ENCODE measurements around the gene FYB2. TPM values are rescaled to one million over a fixed set of nuclear protein-coding genes. Genes with fewer than 3 reads are reported as not detected.
A peak's percentile ranks its signal among the peaks of the same experiment; 100 is the strongest.
"Not testable (repeated sequence)": the region's sequence is repeated elsewhere in the genome, so short reads cannot be mapped to it uniquely, and the experiment has no call there.

The FYB2 gene
- total RNA-seq, 2 experiments from 2014 or later, result not detected

DNA sequence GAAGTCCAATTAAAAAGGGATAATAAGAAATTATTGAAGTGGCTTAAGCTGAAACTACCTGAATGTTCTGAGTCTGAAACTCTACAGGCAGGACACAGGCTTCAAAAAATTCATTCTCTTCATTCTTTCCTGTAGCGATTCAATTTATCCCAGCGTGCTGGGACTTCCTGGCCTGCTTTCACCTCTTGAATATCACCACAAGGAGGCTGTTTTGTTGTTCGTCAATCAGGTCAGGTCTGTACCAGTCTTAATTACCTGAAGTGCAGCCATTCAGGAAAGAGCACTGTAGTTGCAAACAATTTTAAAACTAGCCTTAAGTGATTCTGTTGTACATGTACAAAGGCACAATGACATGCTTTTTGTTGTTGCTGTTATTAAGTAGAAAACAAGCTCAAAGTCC lies 38.4 kb downstream of the FYB2 start:
- no peaks in the 10 kb centered on the region for H3K4me1 Mint-ChIP-seq (ENCODE audit: low read depth)
- POLR2A ChIA-PET, result no interaction called here
- CTCF ChIA-PET, result no interaction called here

DNA sequence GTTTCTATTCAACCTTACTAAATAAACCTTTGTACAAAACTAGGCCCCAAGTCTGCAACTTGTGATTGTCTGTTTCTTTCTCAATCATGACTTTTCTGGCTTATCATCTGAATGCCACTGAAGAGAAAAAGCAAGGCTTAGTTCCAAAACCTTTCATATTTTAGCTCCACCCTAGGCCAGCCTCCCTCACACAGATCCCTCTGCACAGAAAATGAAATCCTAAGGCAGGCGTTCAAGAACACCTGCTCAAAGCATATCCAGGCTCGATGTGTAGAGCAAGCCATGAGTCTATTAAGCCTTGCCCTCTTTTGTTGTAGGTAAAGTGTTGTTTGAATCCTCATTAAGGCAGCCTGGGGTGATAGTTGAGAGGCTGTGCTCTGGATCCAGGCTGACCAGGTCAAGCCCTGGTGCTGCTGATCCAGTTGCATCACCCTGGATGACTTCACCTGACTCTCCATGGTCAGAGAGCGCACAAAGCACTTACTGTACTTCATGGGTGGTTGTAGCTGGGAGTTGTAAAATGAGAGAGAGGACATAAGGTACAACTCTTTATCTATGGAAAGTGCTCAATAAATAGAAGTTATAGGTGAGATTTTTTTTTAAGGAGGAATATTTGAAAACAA lies 39.0 kb downstream of the FYB2 start:
- H3K9me3 Mint-ChIP-seq (ENCODE audit: insufficient read depth), result no peaks in the 10 kb centered on the region
- ATAC-seq, result no peak
- CTCF ChIA-PET, result no interaction called here
- DNase-seq, result no peak
- H3K4me1 Mint-ChIP-seq (ENCODE audit: low read depth), result no peaks in the 10 kb centered on the region
- peaks cover 2% of the 10 kb centered on the region for H3K27me3 Mint-ChIP-seq (ENCODE audit: low read depth)
- no peaks in the 10 kb centered on the region for H3K36me3 Mint-ChIP-seq (ENCODE audit: low read depth)
- no peak overlapping the region for H3K4me3 Mint-ChIP-seq
- H3K27ac Mint-ChIP-seq, result no peak overlapping the region
- POLR2A ChIA-PET, result no interaction called here

More for the DNA sequence above, 38.4 kb downstream of the FYB2 start:
- H3K27ac Mint-ChIP-seq, result no peak overlapping the region
- no peak overlapping the region for H3K4me3 Mint-ChIP-seq
- DNase-seq, result no peak
- H3K9me3 Mint-ChIP-seq (ENCODE audit: insufficient read depth), result no peaks in the 10 kb centered on the region
- no peaks in the 10 kb centered on the region for H3K36me3 Mint-ChIP-seq (ENCODE audit: low read depth)
- no peak for ATAC-seq
- peaks cover 2% of the 10 kb centered on the region for H3K27me3 Mint-ChIP-seq (ENCODE audit: low read depth)

DNA sequence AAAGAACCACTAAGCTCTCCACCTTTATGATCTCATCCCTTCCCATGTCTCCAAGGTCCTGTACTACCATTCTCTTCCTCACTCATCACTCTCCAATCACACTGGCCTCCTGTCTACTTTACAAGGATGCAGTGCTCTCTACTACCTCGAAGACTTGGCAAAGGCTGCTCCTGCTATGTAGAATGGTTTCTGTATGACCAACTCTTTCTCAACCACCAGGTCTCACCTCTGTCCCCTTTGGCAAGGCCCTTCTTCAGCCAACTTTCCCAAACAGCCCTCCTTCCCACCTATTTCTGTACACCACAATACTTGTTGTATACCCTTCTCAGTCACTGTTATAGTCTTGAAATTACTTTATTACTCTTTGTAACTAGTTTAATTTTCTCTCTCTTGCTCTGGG lies 41.2 kb downstream of the FYB2 start:
- no peaks in the 10 kb centered on the region for H3K4me1 Mint-ChIP-seq (ENCODE audit: low read depth)
- POLR2A ChIA-PET, result no interaction called here
- no peak for DNase-seq
- no peak overlapping the region for H3K27ac Mint-ChIP-seq
- no peak overlapping the region for H3K4me3 Mint-ChIP-seq
- ATAC-seq, result no peak
- H3K27me3 Mint-ChIP-seq (ENCODE audit: low read depth), result no peaks in the 10 kb centered on the region
- no peaks in the 10 kb centered on the region for H3K9me3 Mint-ChIP-seq (ENCODE audit: insufficient read depth)
- no peaks in the 10 kb centered on the region for H3K36me3 Mint-ChIP-seq (ENCODE audit: low read depth)
- CTCF ChIA-PET, result no interaction called here

GRCh38 chr1:56774732-56775131 lies 44.5 kb downstream of the FYB2 start:
- H3K9me3 Mint-ChIP-seq (ENCODE audit: insufficient read depth); H3K4me3 Mint-ChIP-seq; CTCF ChIA-PET; DNase-seq; H3K36me3 Mint-ChIP-seq (ENCODE audit: low read depth); ATAC-seq; H3K27me3 Mint-ChIP-seq (ENCODE audit: low read depth); H3K27ac Mint-ChIP-seq; POLR2A ChIA-PET; H3K4me1 Mint-ChIP-seq (ENCODE audit: low read depth): not testable (repeated sequence)

DNA sequence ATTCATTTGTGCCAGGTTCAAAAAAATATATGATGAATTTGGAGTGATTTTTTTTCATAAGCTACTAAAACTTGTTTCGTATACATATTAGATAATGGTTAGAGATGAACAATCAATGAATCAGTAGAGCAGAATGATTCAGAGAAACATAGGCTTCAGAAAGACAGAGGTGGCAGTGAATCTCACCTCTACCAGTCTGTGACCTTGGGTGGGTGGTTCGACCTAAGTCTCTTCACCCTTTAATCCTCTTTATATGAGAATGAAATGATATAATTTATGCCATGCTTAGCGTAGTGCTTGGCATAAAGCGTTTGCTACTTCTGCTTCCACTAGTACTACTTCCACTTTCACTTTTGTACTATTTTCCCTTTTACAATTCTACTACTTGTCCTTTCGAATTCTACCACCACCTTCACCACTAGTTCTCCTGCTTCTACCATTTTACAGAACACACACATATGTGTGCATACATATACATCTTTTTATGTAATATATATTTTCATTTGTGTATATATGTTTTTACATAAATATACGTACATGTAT lies 45.1 kb downstream of the FYB2 start:
- ChIA-PET CTCF (no interaction called here), POLR2A (no interaction called here)
- Mint-ChIP-seq H3K9me3 (ENCODE audit: insufficient read depth) (no peaks in the 10 kb centered on the region), H3K36me3 (ENCODE audit: low read depth) (no peaks in the 10 kb centered on the region), H3K27me3 (ENCODE audit: low read depth) (no peaks in the 10 kb centered on the region), H3K4me3 (peak overlapping the region; percentile 6), H3K27ac (no peak overlapping the region), H3K4me1 (ENCODE audit: low read depth) (no peaks in the 10 kb centered on the region)
- ATAC-seq (no peak), DNase-seq (no peak)

- H3K27me3 Mint-ChIP-seq (ENCODE audit: low read depth), result no peaks in the 10 kb centered on the region
- DNase-seq (no peak), ATAC-seq (no peak)
- no peak overlapping the region for H3K4me3 Mint-ChIP-seq
- CTCF ChIA-PET, result no interaction called here
- no peaks in the 10 kb centered on the region for H3K9me3 Mint-ChIP-seq (ENCODE audit: insufficient read depth)
- no peaks in the 10 kb centered on the region for H3K4me1 Mint-ChIP-seq (ENCODE audit: low read depth)
- peak overlapping the region; percentile 29 for H3K27ac Mint-ChIP-seq
- H3K36me3 Mint-ChIP-seq (ENCODE audit: low read depth), result no peaks in the 10 kb centered on the region
- POLR2A ChIA-PET, result no interaction called here
Observed at GRCh38 chr1:56773341-56774066, 45.7 kb downstream of the FYB2 start.

DNA sequence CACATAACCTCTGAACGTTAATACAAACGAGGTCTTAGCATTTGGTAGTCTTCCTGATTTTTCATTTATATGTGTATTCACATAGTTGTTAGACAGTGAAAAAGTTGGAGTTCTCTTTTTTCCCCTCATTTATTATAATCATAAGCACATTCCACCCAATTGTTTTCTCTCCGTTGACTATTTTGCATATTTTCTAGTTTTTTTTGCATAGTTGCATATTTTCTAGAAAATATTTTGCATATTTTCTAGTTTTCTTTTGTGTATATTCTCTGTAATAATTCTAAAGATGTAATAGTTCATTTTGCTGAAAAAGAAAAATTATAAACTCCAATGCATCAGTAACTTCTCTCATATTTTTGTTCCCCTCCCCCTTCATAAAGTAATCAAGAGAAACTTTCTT lies 47.5 kb downstream of the FYB2 start:
- no peak overlapping the region for H3K4me3 Mint-ChIP-seq

GRCh38 chr1:56758794-56759193 lies 60.4 kb downstream of the FYB2 start:
- ChIA-PET POLR2A (no interaction called here), CTCF (no interaction called here)
- Mint-ChIP-seq H3K4me1 (ENCODE audit: low read depth) (no peaks in the 10 kb centered on the region), H3K9me3 (ENCODE audit: insufficient read depth) (no peaks in the 10 kb centered on the region), H3K27me3 (ENCODE audit: low read depth) (peaks cover 3% of the 10 kb centered on the region), H3K36me3 (ENCODE audit: low read depth) (no peaks in the 10 kb centered on the region), H3K27ac (no peak overlapping the region), H3K4me3 (no peak overlapping the region)
- DNase-seq (no peak), ATAC-seq (no peak)

More for the DNA sequence above, 47.5 kb downstream of the FYB2 start:
- Mint-ChIP-seq H3K27me3 (ENCODE audit: low read depth) (peaks cover 2% of the 10 kb centered on the region), H3K4me1 (ENCODE audit: low read depth) (no peaks in the 10 kb centered on the region), H3K27ac (no peak overlapping the region), H3K36me3 (ENCODE audit: low read depth) (no peaks in the 10 kb centered on the region), H3K9me3 (ENCODE audit: insufficient read depth) (no peaks in the 10 kb centered on the region)
- no peak for ATAC-seq
- no peak for DNase-seq
- CTCF ChIA-PET, result no interaction called here
- POLR2A ChIA-PET, result no interaction called here

DNA sequence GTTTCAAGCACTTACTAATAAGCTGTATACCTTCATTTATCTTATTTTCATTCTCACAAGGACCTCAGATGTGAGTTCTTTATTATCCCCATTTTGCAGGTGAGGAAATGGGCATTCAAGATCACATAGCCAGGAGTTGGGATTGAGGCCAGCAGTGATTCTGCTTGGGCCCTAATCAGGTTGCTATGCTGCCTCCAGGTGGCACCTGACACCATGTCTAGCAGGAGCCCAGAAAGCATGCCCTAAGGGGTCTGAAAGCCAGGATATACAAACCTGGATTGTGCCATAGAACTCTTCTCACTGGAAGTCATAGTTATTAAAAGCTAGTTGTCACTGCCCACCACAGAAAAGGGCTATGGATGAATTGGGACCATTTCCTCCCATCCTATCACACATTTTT lies 61.1 kb downstream of the FYB2 start:
- Mint-ChIP-seq H3K36me3 (ENCODE audit: low read depth) (no peaks in the 10 kb centered on the region), H3K27me3 (ENCODE audit: low read depth) (peaks cover 3% of the 10 kb centered on the region), H3K4me3 (no peak overlapping the region), H3K4me1 (ENCODE audit: low read depth) (no peaks in the 10 kb centered on the region), H3K9me3 (ENCODE audit: insufficient read depth) (no peaks in the 10 kb centered on the region), H3K27ac (no peak overlapping the region)
- DNase-seq (no peak), ATAC-seq (no peak)
- ChIA-PET CTCF (no interaction called here), POLR2A (no interaction called here)

DNA sequence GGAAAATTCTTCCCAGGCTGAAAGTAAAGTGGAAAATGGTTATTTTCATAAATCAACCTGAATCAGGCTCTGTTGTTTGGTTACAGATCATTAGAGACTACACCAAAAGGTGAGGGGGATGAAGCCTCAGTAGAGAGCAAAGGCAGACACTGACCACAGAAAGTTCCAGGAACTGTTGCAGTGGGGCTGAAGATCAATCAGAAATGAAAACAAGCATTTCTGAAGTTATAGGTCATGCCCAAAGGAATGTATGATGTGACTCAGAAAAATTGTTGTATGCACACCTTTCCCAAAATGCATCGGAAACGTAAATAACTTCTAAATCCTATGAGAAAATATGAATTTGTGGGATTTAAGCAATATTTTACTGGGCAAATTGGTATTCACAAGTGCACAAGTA lies 63.3 kb downstream of the FYB2 start:
- POLR2A ChIA-PET, result no interaction called here
- CTCF ChIA-PET, result no interaction called here
- H3K27me3 Mint-ChIP-seq (ENCODE audit: low read depth), result peaks cover 3% of the 10 kb centered on the region
- H3K9me3 Mint-ChIP-seq (ENCODE audit: insufficient read depth), result no peaks in the 10 kb centered on the region
- H3K36me3 Mint-ChIP-seq (ENCODE audit: low read depth), result no peaks in the 10 kb centered on the region
- ATAC-seq, result no peak
- no peak overlapping the region for H3K4me3 Mint-ChIP-seq
- H3K4me1 Mint-ChIP-seq (ENCODE audit: low read depth), result no peaks in the 10 kb centered on the region
- no peak overlapping the region for H3K27ac Mint-ChIP-seq
- no peak for DNase-seq

- H3K4me3 Mint-ChIP-seq, result no peak overlapping the region
- no peaks in the 10 kb centered on the region for H3K9me3 Mint-ChIP-seq (ENCODE audit: insufficient read depth)
- peaks cover 3% of the 10 kb centered on the region for H3K27me3 Mint-ChIP-seq (ENCODE audit: low read depth)
- no peaks in the 10 kb centered on the region for H3K36me3 Mint-ChIP-seq (ENCODE audit: low read depth)
- ChIA-PET POLR2A (no interaction called here), CTCF (no interaction called here)
- no peak overlapping the region for H3K27ac Mint-ChIP-seq
- DNase-seq, result no peak
- no peaks in the 10 kb centered on the region for H3K4me1 Mint-ChIP-seq (ENCODE audit: low read depth)
- no peak for ATAC-seq
Observed at GRCh38 chr1:56754708-56755479, 64.3 kb downstream of the FYB2 start.

DNA sequence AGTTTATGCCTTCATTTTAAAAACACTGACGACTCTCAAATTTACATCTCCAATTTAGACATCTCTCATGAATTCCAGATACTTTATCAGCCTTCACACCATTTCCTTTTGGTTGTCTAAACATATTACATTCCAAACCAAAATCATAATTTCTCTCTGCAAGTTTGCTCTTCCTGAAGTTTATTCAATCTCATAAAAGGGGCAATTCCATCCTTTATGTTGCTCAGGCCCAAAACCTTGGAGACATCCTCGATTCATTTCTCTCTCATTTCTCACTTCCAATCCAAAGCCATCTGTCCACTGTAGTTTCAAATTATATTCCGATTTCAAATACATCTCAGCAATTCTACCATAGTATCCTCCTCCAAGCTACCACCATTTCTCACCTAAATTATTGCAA lies 74.0 kb downstream of the FYB2 start:
- Mint-ChIP-seq H3K4me1 (ENCODE audit: low read depth) (no peaks in the 10 kb centered on the region), H3K27me3 (ENCODE audit: low read depth) (no peaks in the 10 kb centered on the region), H3K36me3 (ENCODE audit: low read depth) (no peaks in the 10 kb centered on the region), H3K4me3 (no peak overlapping the region), H3K27ac (no peak overlapping the region), H3K9me3 (ENCODE audit: insufficient read depth) (no peaks in the 10 kb centered on the region)
- ATAC-seq (no peak), DNase-seq (no peak)
- ChIA-PET POLR2A (no interaction called here), CTCF (no interaction called here)

All from activated CD8-positive, alpha-beta T cell treated with anti-CD3 and anti-CD28 coated beads, Interleukin-2, amount 10 ng/mL, durations not matched to agents 7 days and 5 days (primary cell).